Ascending aorta (tissue), 2 donors: ENCODE data around the gene EMC7. TPM values are rescaled to one million over a fixed set of nuclear protein-coding genes. Genes with fewer than 3 reads are reported as not detected.

Experiments
- DNase-seq, 2 donors: peaks; one replicate each; pipeline ENCODE4 v3.0.0-alpha.2; 2019; ENCODE audit warnings: low spot score in 2 of 2
- H3K27ac ChIP-seq, 2 donors: fragments of 200-600 bp; sonication (generic); one replicate each; pipeline ENCODE4 v1.5.1; 2016 to 2017; ENCODE audit warnings: mild to moderate bottlenecking in 1 of 2
- H3K27me3 ChIP-seq: fragments of 200-600 bp; sonication (generic); one replicate; pipeline ENCODE4 v1.5.1; 2017
- H3K36me3 ChIP-seq, 2 donors: fragments of 200-600 bp; sonication (generic); one replicate each; pipeline ENCODE4 v1.5.1; 2016
- H3K4me1 ChIP-seq, 2 donors: fragments of 200-600 bp; sonication (generic); one replicate each; pipeline ENCODE4 v1.5.1; 2016 to 2017; ENCODE audit warnings: mild to moderate bottlenecking in 1 of 2
- H3K4me3 ChIP-seq, 2 donors: fragments of 200-600 bp; sonication (generic); one replicate each; pipeline ENCODE4 v1.5.1; 2016 to 2017; ENCODE audit warnings: mild to moderate bottlenecking in 1 of 2
- H3K9me3 ChIP-seq, 2 donors: fragments of 200-600 bp; sonication (generic); one replicate each; pipeline ENCODE4 v1.5.1; 2016
- CTCF ChIP-seq, 3 experiments: fragments of 200-600 bp in 2 of 3; fragments of 450-650 bp in 1 of 3; sonication (generic) in 2 of 3; IDR thresholded peaks; one replicate each; pipeline ENCODE4 v1.5.1; 2016 to 2019; ENCODE audit warnings: antibody characterized with exemption in 3 of 3, mild to moderate bottlenecking in 1 of 3, moderate library complexity in 1 of 3
- intact Hi-C: fragments of 100-400 bp; cut with DNase I; formaldehyde crosslinking; loops from one replicate; pipeline ENCODE4 v1.15.1; 2023
- total RNA-seq: library from RNA; depleted of rRNA; stranded (reverse); fragments of >200 nt; gene quantifications from one replicate; pipeline ENCODE4 v1.1.0, GENCODE V29; 2016

EMC7 gene
- total RNA-seq = 51.0 TPM

GRCh38 chr15:34101366-34102174 is at the start of gene EMC7, which contains the start of gene PGBD4:
Gene EMC7, minus strand, starts transcription at chr15:34101862. Its CDS starts 23 bp downstream, at chr15:34101839.
Gene PGBD4, plus strand, starts transcription at chr15:34102083. Its CDS starts 449 bp downstream, at chr15:34102532.
- H3K27ac ChIP-seq = peak within 1 kb of the TSS; percentile 86 to 87
- peaks cover 0 to 3% of the 10 kb centered on the region in 2 donors for H3K4me1 ChIP-seq
- no peaks in the 10 kb centered on the region for H3K9me3 ChIP-seq
- H3K36me3 ChIP-seq = no peaks in the 10 kb centered on the region
- TF ChIP-seq CTCF (IDR thresholded peaks at IDR 0.05) = no peak
- H3K27me3 ChIP-seq = no peaks in the 10 kb centered on the region
- intact Hi-C loops = loop anchor here (1.0 to 5.0 kb wide), 6 partner anchors 63 to 886 kb away; partner anchors contain the start of genes AVEN, KATNBL1, LPCAT4 and NOP10
- peak; percentile 97 to 99 for DNase-seq
- H3K4me3 ChIP-seq = peak within 1 kb of the TSS; percentile 85 to 86

GRCh38 chr15:34147371-34148140 is 45.9 kb upstream of the EMC7 start:
- intact Hi-C loops = no loop called here
- TF ChIP-seq CTCF (IDR thresholded peaks at IDR 0.05) = no peak
- peaks cover 35 to 60% of the 10 kb centered on the region in 2 donors for H3K36me3 ChIP-seq

GRCh38 chr15:34133511-34133910 is 31.8 kb upstream of the EMC7 start:
- TF ChIP-seq CTCF (IDR thresholded peaks at IDR 0.05) = no peak
- DNase-seq = no peak
- intact Hi-C loops = no loop called here
- Histone ChIP-seq H3K27me3 (no peaks in the 10 kb centered on the region), H3K4me3 (no peak overlapping the region), H3K4me1 (no peaks in the 10 kb centered on the region), H3K36me3 (peaks cover 2 to 3% of the 10 kb centered on the region in 2 donors), H3K9me3 (no peaks in the 10 kb centered on the region), H3K27ac (no peak overlapping the region)

More at GRCh38 chr15:34147371-34148140, 45.9 kb upstream of the EMC7 start:
- Histone ChIP-seq H3K4me3 (no peak overlapping the region), H3K4me1 (no peaks in the 10 kb centered on the region), H3K27ac (no peak overlapping the region), H3K27me3 (no peaks in the 10 kb centered on the region), H3K9me3 (no peaks in the 10 kb centered on the region)
- DNase-seq = no peak

- Histone ChIP-seq H3K36me3 (peaks cover 0 to 2% of the 10 kb centered on the region in 2 donors), H3K4me3 (no peak overlapping the region), H3K4me1 (no peaks in the 10 kb centered on the region), H3K27me3 (no peaks in the 10 kb centered on the region), H3K9me3 (no peaks in the 10 kb centered on the region), H3K27ac (no peak overlapping the region)
- DNase-seq = no peak
- intact Hi-C loops = no loop called here
- TF ChIP-seq CTCF (IDR thresholded peaks at IDR 0.05) = no peak
Measured at GRCh38 chr15:34132881-34133280, 31.2 kb upstream of the EMC7 start.

- no peak overlapping the region for H3K27ac ChIP-seq
- H3K27me3 ChIP-seq = no peaks in the 10 kb centered on the region
- H3K36me3 ChIP-seq = no peaks in the 10 kb centered on the region
- H3K9me3 ChIP-seq = no peaks in the 10 kb centered on the region
- no peaks in the 10 kb centered on the region for H3K4me1 ChIP-seq
- no peak for DNase-seq
- no peak for TF ChIP-seq CTCF (IDR thresholded peaks at IDR 0.05)
- intact Hi-C loops = no loop called here
- no peak overlapping the region for H3K4me3 ChIP-seq
Measured at GRCh38 chr15:34128898-34129297, 27.2 kb upstream of the EMC7 start.
